GM23338 (cell line): ENCODE results near the gene IGF2R. TPM values are rescaled to one million over a fixed set of nuclear protein-coding genes. Genes with fewer than 3 reads are reported as not detected.

ENCODE experiments used
- ATAC-seq: fragments of 200-7000 bp; cut with Tn5 transposase; 3 replicates; pipeline ENCODE4 v1.9.1; 2020
- DNase-seq: peaks from one replicate; pipeline ENCODE4 v3.0.0-alpha.2; 2015; ENCODE audit warnings: low spot score
- H2AFZ ChIP-seq: fragments of 200-600 bp; sonication (generic); 2 replicates; pipeline ENCODE4 v1.8.0; 2016; ENCODE audit warnings: antibody characterized with exemption, mild to moderate bottlenecking, moderate library complexity
- H3F3A ChIP-seq: fragments of 200-600 bp; sonication (generic); replicated peaks from 2 replicates; pipeline ENCODE4 v1.8.0; 2017; ENCODE audit warnings: antibody characterized with exemption, mixed run types, low read depth
- H3K27ac ChIP-seq: fragments of 200-600 bp; sonication (generic); 2 replicates; pipeline ENCODE4 v1.6.1; 2016; ENCODE audit warnings: low read depth
- H3K27me3 ChIP-seq: fragments of 200-600 bp; sonication (generic); 2 replicates; pipeline ENCODE4 v1.8.0; 2016; ENCODE audit warnings: mild to moderate bottlenecking, mixed run types, moderate library complexity; ENCODE audit not compliant: insufficient read depth
- H3K36me3 ChIP-seq: fragments of 200-600 bp; sonication (generic); 2 replicates; pipeline ENCODE4 v1.8.0; 2016; ENCODE audit warnings: mild to moderate bottlenecking; ENCODE audit not compliant: insufficient read depth
- H3K4me1 ChIP-seq: fragments of 200-600 bp; sonication (generic); 2 replicates; pipeline ENCODE4 v1.8.0; 2016; ENCODE audit warnings: mild to moderate bottlenecking, moderate library complexity; ENCODE audit not compliant: insufficient read depth
- H3K4me2 ChIP-seq: fragments of 200-600 bp; sonication (generic); 2 replicates; pipeline ENCODE4 v1.7.1; 2017; ENCODE audit warnings: mixed run types
- H3K4me3 ChIP-seq: fragments of 200-600 bp; sonication (generic); 2 replicates; pipeline ENCODE4 v1.6.1; 2016; ENCODE audit warnings: mixed run types
- H3K79me2 ChIP-seq: fragments of 200-600 bp; sonication (generic); replicated peaks from 2 replicates; pipeline ENCODE4 v1.8.0; 2017; ENCODE audit warnings: mild to moderate bottlenecking; ENCODE audit not compliant: insufficient read depth
- H3K9me2 ChIP-seq: fragments of 200-600 bp; sonication (generic); 2 replicates; pipeline ENCODE4 v1.8.0; 2017; ENCODE audit not compliant: insufficient read depth
- H4K20me1 ChIP-seq: fragments of 200-600 bp; sonication (generic); replicated peaks from 2 replicates; pipeline ENCODE4 v1.8.0; 2017; ENCODE audit warnings: mild to moderate bottlenecking; ENCODE audit not compliant: insufficient read depth
- H3K27ac Mint-ChIP-seq: 2 replicates; pipeline ENCODE4 v1.8.0; 2020; ENCODE audit warnings: inconsistent platforms, mild to moderate bottlenecking, moderate library complexity, mixed read lengths
- H3K27me3 Mint-ChIP-seq: 3 replicates; pipeline ENCODE4 v1.8.0; 2022; ENCODE audit warnings: low read depth, mild to moderate bottlenecking, moderate library complexity, mixed read lengths, inconsistent platforms; ENCODE audit not compliant: insufficient read depth, poor library complexity
- H3K36me3 Mint-ChIP-seq: 3 replicates; pipeline ENCODE4 v1.8.0; 2021; ENCODE audit warnings: low read depth, mild to moderate bottlenecking, inconsistent platforms, moderate library complexity, mixed read lengths
- H3K4me1 Mint-ChIP-seq: 3 replicates; pipeline ENCODE4 v1.8.0; 2020; ENCODE audit warnings: mild to moderate bottlenecking, inconsistent platforms, mixed read lengths
- H3K4me3 Mint-ChIP-seq: 3 replicates; pipeline ENCODE4 v1.8.0; 2021; ENCODE audit warnings: moderate library complexity, mild to moderate bottlenecking, inconsistent platforms, mixed read lengths
- H3K9me3 Mint-ChIP-seq: 3 replicates; pipeline ENCODE4 v1.8.0; 2020; ENCODE audit warnings: moderate library complexity, mild to moderate bottlenecking, inconsistent platforms, mixed read lengths
- CREB1 ChIP-seq: fragments of 250-450 bp; sonication (Bioruptor Pico); IDR thresholded peaks from 2 replicates; pipeline ENCODE4 v1.5.0; 2020; ENCODE audit warnings: low read depth, mild to moderate bottlenecking, moderate library complexity
- EZH2 ChIP-seq: fragments of 200-600 bp; sonication (generic); IDR thresholded peaks from one replicate; pipeline ENCODE4 v1.8.0; 2017; ENCODE audit warnings: antibody characterized with exemption, mild to moderate bottlenecking, low read depth; ENCODE audit not compliant: unreplicated experiment
- JUNB ChIP-seq: IDR thresholded peaks from one replicate; pipeline ENCODE4 v1.6.1; 2016; ENCODE audit warnings: antibody characterized with exemption; ENCODE audit not compliant: unreplicated experiment
- NANOG ChIP-seq: IDR thresholded peaks from 2 replicates; pipeline ENCODE4 v1.6.1; 2016; ENCODE audit warnings: antibody characterized with exemption, borderline replicate concordance
- POLR2AphosphoS5 ChIP-seq: IDR thresholded peaks from 2 replicates; pipeline ENCODE4 v1.6.1; 2016; ENCODE audit warnings: antibody characterized with exemption, low read depth
- STAT1 ChIP-seq: IDR thresholded peaks from one replicate; pipeline ENCODE4 v1.6.1; 2016; ENCODE audit warnings: antibody characterized with exemption; ENCODE audit not compliant: unreplicated experiment
- ZNF114 ChIP-seq: fragments of 250-450 bp; sonication (Bioruptor Pico); IDR thresholded peaks from 2 replicates; pipeline ENCODE4 v1.5.0; 2020; ENCODE audit warnings: mild to moderate bottlenecking, moderate library complexity
- ZNF331 ChIP-seq: fragments of 250-450 bp; sonication (Bioruptor Pico); IDR thresholded peaks from 2 replicates; pipeline ENCODE4 v1.5.0; 2020; ENCODE audit warnings: low read depth, mild to moderate bottlenecking, moderate library complexity
- polyA plus RNA-seq: library from polyadenylated mRNA; unstranded; fragments of >200 nt; fragmentation: Nextera tagmentation; extraction: Ambion mirVana; gene quantifications from 2 replicates; pipeline ENCODE4 v1.2.1, GENCODE V29; 2016
- total RNA-seq: library from RNA; depleted of rRNA; stranded (reverse); fragments of >200 nt; shearing (Covaris generic); gene quantifications from 2 replicates; pipeline ENCODE4 v1.2.3, GENCODE V29; 2014
- TF ChIP-seq, protein P1 (sequence below): IDR thresholded peaks from 2 replicates; pipeline ENCODE4 v1.6.1; 2016; ENCODE audit warnings: antibody characterized with exemption
- TF ChIP-seq, protein P2 (sequence below): fragments of 250-450 bp; sonication (Bioruptor Pico); IDR thresholded peaks from 2 replicates; pipeline ENCODE4 v1.5.0; 2020; ENCODE audit warnings: mild to moderate bottlenecking, moderate library complexity
- TF ChIP-seq, protein P3 (sequence below), 2 experiments: fragments of 200-600 bp in 1 of 2; sonication (generic) in 1 of 2; conservative IDR thresholded peaks; 2 replicates each; pipeline versions ENCODE4 v1.5.1 to v1.6.1; 2016 to 2017; ENCODE audit warnings: antibody characterized with exemption in 2 of 2, low read depth in 2 of 2, mild to moderate bottlenecking in 2 of 2, moderate library complexity in 1 of 2

The IGF2R gene
- total and polyA plus RNA-seq, 2 experiments from 2014 or later = 12.5 to 76.4 TPM

DNA sequence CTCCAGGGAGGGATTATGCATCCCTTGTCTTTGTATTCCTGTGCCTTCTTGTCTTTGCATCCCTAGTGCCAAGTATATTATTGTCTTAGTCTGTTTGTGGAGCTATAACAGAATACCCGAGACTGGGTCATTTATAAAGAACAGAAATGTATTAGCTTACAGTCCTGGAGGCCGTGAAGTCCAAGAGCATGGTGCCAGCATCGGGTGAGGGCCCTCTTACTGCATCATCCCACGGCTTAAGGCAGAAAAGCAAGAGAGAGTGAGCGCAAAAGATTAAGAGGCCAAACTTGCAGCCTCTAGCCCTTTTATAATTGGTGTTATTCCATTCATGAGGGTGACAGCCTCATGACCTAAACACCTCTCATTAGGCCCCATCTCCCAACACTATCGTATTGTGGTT lies 8.4 kb upstream of the IGF2R start (continued):
- no peak for TF ChIP-seq STAT1
- TF ChIP-seq NANOG = no peak
- no peak for TF ChIP-seq EZH2
- TF ChIP-seq CREB1 (CRISPR knock-in tag) = no peak

DNA sequence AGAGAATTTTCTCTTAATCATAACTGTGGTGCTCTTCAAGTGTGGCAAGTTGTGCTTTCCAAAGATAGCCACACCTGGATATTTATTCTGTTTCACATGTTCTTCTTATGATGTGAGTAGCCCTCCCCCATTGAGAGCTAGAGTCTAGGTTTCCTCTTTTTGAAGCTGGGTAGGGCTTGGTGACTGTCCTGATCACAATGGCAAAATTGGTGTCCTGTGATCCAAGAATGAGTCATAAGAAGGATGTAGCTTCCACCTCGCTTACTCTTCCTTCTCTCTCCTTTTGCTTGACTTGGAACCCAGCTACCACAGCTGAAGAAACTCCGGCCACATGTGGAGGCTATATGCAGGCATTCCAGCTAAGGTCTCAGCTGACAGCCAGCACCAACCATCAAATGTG lies 7.4 kb upstream of the IGF2R start:
- H3K27me3 ChIP-seq = peaks cover 20% of the 10 kb centered on the region; the same call in 1 of the 2 replicates

DNA sequence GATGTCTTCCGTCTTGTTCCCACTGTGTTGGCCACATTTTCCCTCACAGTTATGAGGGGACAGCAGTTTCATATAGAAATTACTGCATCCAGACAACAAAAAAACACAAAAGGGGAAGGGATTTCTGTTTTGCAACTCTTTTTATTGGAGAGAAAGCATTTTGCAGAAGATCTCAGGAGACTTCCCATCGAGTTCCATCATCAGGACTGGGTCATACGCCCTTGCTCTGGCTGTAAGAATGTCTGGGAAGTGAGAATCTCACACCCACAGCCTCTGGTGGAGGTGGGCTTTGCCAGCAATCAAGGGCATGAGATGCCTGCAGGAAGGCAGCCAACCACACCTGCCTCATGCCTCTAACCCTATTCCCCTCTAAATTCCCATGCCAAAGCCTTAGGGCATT lies 5.8 kb upstream of the IGF2R start:
- Histone ChIP-seq H3K27me3 (peaks cover 25% of the 10 kb centered on the region; the same call in 1 of the 2 replicates), H3K27ac (no peak overlapping the region), H3K79me2 (no peaks in the 10 kb centered on the region), H3K4me2 (no peak overlapping the region), H2AFZ (no peak overlapping the region), H3K4me1 (no peaks in the 10 kb centered on the region), H3K36me3 (no peaks in the 10 kb centered on the region), H3K9me2 (no peaks in the 10 kb centered on the region), H4K20me1 (no peaks in the 10 kb centered on the region), H3F3A (no peaks in the 10 kb centered on the region), H3K4me3 (no peak overlapping the region)
- peaks cover 8% of the 10 kb centered on the region for H3K27me3 Mint-ChIP-seq
- no peak overlapping the region for H3K27ac Mint-ChIP-seq
- H3K36me3 Mint-ChIP-seq = no peaks in the 10 kb centered on the region
- ATAC-seq = no peak
- no peak for DNase-seq
- TF ChIP-seq, protein P1, sequence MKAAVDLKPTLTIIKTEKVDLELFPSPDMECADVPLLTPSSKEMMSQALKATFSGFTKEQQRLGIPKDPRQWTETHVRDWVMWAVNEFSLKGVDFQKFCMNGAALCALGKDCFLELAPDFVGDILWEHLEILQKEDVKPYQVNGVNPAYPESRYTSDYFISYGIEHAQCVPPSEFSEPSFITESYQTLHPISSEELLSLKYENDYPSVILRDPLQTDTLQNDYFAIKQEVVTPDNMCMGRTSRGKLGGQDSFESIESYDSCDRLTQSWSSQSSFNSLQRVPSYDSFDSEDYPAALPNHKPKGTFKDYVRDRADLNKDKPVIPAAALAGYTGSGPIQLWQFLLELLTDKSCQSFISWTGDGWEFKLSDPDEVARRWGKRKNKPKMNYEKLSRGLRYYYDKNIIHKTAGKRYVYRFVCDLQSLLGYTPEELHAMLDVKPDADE = no peak
- TF ChIP-seq, protein P2, sequence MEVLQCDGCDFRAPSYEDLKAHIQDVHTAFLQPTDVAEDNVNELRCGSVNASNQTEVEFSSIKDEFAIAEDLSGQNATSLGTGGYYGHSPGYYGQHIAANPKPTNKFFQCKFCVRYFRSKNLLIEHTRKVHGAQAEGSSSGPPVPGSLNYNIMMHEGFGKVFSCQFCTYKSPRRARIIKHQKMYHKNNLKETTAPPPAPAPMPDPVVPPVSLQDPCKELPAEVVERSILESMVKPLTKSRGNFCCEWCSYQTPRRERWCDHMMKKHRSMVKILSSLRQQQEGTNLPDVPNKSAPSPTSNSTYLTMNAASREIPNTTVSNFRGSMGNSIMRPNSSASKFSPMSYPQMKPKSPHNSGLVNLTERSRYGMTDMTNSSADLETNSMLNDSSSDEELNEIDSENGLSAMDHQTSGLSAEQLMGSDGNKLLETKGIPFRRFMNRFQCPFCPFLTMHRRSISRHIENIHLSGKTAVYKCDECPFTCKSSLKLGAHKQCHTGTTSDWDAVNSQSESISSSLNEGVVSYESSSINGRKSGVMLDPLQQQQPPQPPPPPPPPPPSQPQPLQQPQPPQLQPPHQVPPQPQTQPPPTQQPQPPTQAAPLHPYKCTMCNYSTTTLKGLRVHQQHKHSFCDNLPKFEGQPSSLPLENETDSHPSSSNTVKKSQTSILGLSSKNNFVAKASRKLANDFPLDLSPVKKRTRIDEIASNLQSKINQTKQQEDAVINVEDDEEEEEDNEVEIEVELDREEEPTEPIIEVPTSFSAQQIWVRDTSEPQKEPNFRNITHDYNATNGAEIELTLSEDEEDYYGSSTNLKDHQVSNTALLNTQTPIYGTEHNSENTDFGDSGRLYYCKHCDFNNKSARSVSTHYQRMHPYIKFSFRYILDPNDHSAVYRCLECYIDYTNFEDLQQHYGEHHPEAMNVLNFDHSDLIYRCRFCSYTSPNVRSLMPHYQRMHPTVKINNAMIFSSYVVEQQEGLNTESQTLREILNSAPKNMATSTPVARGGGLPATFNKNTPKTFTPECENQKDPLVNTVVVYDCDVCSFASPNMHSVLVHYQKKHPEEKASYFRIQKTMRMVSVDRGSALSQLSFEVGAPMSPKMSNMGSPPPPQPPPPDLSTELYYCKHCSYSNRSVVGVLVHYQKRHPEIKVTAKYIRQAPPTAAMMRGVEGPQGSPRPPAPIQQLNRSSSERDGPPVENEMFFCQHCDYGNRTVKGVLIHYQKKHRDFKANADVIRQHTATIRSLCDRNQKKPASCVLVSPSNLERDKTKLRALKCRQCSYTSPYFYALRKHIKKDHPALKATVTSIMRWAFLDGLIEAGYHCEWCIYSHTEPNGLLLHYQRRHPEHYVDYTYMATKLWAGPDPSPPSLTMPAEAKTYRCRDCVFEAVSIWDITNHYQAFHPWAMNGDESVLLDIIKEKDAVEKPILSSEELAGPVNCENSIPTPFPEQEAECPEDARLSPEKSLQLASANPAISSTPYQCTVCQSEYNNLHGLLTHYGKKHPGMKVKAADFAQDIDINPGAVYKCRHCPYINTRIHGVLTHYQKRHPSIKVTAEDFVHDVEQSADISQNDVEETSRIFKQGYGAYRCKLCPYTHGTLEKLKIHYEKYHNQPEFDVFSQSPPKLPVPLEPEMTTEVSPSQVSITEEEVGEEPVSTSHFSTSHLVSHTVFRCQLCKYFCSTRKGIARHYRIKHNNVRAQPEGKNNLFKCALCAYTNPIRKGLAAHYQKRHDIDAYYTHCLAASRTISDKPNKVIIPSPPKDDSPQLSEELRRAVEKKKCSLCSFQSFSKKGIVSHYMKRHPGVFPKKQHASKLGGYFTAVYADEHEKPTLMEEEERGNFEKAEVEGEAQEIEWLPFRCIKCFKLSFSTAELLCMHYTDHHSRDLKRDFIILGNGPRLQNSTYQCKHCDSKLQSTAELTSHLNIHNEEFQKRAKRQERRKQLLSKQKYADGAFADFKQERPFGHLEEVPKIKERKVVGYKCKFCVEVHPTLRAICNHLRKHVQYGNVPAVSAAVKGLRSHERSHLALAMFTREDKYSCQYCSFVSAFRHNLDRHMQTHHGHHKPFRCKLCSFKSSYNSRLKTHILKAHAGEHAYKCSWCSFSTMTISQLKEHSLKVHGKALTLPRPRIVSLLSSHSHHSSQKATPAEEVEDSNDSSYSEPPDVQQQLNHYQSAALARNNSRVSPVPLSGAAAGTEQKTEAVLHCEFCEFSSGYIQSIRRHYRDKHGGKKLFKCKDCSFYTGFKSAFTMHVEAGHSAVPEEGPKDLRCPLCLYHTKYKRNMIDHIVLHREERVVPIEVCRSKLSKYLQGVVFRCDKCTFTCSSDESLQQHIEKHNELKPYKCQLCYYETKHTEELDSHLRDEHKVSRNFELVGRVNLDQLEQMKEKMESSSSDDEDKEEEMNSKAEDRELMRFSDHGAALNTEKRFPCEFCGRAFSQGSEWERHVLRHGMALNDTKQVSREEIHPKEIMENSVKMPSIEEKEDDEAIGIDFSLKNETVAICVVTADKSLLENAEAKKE (CRISPR knock-in tag) = no peak
- TF ChIP-seq ZNF114 (CRISPR knock-in tag) (no peak), JUNB (no peak), CREB1 (CRISPR knock-in tag) (no peak), POLR2AphosphoS5 (no peak), ZNF331 (CRISPR knock-in tag) (no peak), STAT1 (no peak), NANOG (no peak), EZH2 (no peak)
- TF ChIP-seq, protein P3, sequence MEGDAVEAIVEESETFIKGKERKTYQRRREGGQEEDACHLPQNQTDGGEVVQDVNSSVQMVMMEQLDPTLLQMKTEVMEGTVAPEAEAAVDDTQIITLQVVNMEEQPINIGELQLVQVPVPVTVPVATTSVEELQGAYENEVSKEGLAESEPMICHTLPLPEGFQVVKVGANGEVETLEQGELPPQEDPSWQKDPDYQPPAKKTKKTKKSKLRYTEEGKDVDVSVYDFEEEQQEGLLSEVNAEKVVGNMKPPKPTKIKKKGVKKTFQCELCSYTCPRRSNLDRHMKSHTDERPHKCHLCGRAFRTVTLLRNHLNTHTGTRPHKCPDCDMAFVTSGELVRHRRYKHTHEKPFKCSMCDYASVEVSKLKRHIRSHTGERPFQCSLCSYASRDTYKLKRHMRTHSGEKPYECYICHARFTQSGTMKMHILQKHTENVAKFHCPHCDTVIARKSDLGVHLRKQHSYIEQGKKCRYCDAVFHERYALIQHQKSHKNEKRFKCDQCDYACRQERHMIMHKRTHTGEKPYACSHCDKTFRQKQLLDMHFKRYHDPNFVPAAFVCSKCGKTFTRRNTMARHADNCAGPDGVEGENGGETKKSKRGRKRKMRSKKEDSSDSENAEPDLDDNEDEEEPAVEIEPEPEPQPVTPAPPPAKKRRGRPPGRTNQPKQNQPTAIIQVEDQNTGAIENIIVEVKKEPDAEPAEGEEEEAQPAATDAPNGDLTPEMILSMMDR (conservative IDR thresholded peaks at IDR 0.05; ENCODE audit: low read depth in 2 of 2) = no peak
- H3K4me1 Mint-ChIP-seq = 0 out of 3 replicates have a peak, but pooled peaks cover 6% of the 10 kb centered on the region
- H3K9me3 Mint-ChIP-seq = no peaks in the 10 kb centered on the region; the same call in 2 of the 3 replicates
- no peak overlapping the region for H3K4me3 Mint-ChIP-seq

More for the DNA sequence above, 7.4 kb upstream of the IGF2R start:
- Histone ChIP-seq H3K4me2 (no peak overlapping the region), H2AFZ (no peak overlapping the region), H4K20me1 (no peaks in the 10 kb centered on the region), H3F3A (no peaks in the 10 kb centered on the region), H3K27ac (no peak overlapping the region), H3K4me3 (no peak overlapping the region), H3K4me1 (no peaks in the 10 kb centered on the region), H3K9me2 (no peaks in the 10 kb centered on the region), H3K79me2 (no peaks in the 10 kb centered on the region), H3K36me3 (no peaks in the 10 kb centered on the region)
- TF ChIP-seq STAT1 = no peak
- TF ChIP-seq JUNB = no peak
- ATAC-seq (no peak), DNase-seq (no peak)
- no peak overlapping the region for H3K4me3 Mint-ChIP-seq
- H3K27me3 Mint-ChIP-seq = peaks cover 8% of the 10 kb centered on the region
- no peaks in the 10 kb centered on the region; the same call in 2 of the 3 replicates for H3K9me3 Mint-ChIP-seq
- H3K4me1 Mint-ChIP-seq = 0 out of 3 replicates have a peak, but pooled peaks cover 6% of the 10 kb centered on the region
- no peak overlapping the region for H3K27ac Mint-ChIP-seq
- no peaks in the 10 kb centered on the region for H3K36me3 Mint-ChIP-seq
